HepG2 (cell line): ENCODE data around the gene PRPSAP1. TPM values are rescaled to one million over a fixed set of nuclear protein-coding genes. Genes with fewer than 3 reads are reported as not detected.
A peak's percentile ranks its signal among the peaks of the same experiment; 100 is the strongest.

Source experiments
- ARHGAP35 ChIP-seq: sonication (generic); formaldehyde crosslinking; IDR thresholded peaks from 2 replicates; pipeline ENCODE4 v1.9.0; 2022; ENCODE audit warnings: mild to moderate bottlenecking, inconsistent platforms, moderate library complexity, missing genetic modification reagents, borderline replicate concordance
- CREM ChIP-seq, 2 experiments: sonication (generic) in 1 of 2; formaldehyde crosslinking in 1 of 2; IDR thresholded peaks; 2 replicates each; pipeline versions ENCODE4 v1.4.0 to v1.6.1; 2016 to 2020; ENCODE audit warnings: antibody characterized with exemption in 1 of 2, mild to moderate bottlenecking in 1 of 2, missing genetic modification reagents in 1 of 2
- HES4 ChIP-seq: sonication (generic); formaldehyde crosslinking; IDR thresholded peaks from 2 replicates; pipeline ENCODE4 v1.9.0; 2021; ENCODE audit warnings: mild to moderate bottlenecking, missing genetic modification reagents, borderline replicate concordance
- HNF4A ChIP-seq: sonication (generic); formaldehyde crosslinking; IDR thresholded peaks from 2 replicates; pipeline ENCODE4 v1.4.0; 2020; ENCODE audit warnings: missing genetic modification reagents
- NPAS2 ChIP-seq: sonication (generic); formaldehyde crosslinking; IDR thresholded peaks from 2 replicates; pipeline ENCODE4 v1.8.0; 2022; ENCODE audit warnings: mild to moderate bottlenecking, missing genetic modification reagents, borderline replicate concordance
- RAD51 ChIP-seq: fragments of 450-650 bp; IDR thresholded peaks from 2 replicates; pipeline ENCODE4 v1.6.1; 2016; ENCODE audit warnings: borderline replicate concordance
- SIN3A ChIP-seq: IDR thresholded peaks from 2 replicates; pipeline ENCODE4 v1.6.1; 2011; ENCODE audit warnings: low read depth, mild to moderate bottlenecking, control low read depth, low read length, borderline replicate concordance
- SP140L ChIP-seq: sonication (generic); formaldehyde crosslinking; IDR thresholded peaks from 2 replicates; pipeline ENCODE4 v1.4.0; 2020; ENCODE audit warnings: missing genetic modification reagents, borderline replicate concordance
- SRF ChIP-seq: IDR thresholded peaks from 2 replicates; pipeline ENCODE4 v1.6.1; 2011; ENCODE audit warnings: mild to moderate bottlenecking, low read depth, low read length, moderate library complexity
- TBX3 ChIP-seq: fragments of 450-650 bp; IDR thresholded peaks from 2 replicates; pipeline ENCODE4 v1.6.1; 2017; ENCODE audit warnings: antibody characterized with exemption, mild to moderate bottlenecking, inconsistent platforms, borderline replicate concordance
- ZFP41 ChIP-seq: sonication (generic); formaldehyde crosslinking; IDR thresholded peaks from 2 replicates; pipeline ENCODE4 v1.4.0; 2020; ENCODE audit warnings: mild to moderate bottlenecking, missing genetic modification reagents, borderline replicate concordance
- ZKSCAN1 ChIP-seq: fragments of 150-350 bp; IDR thresholded peaks from 2 replicates; pipeline ENCODE4 v1.6.1; 2014; ENCODE audit warnings: low read length
- ZNF12 ChIP-seq: sonication (generic); formaldehyde crosslinking; IDR thresholded peaks from 2 replicates; pipeline ENCODE4 v1.5.0; 2020; ENCODE audit warnings: missing genetic modification reagents
- ZNF180 ChIP-seq: sonication (generic); formaldehyde crosslinking; IDR thresholded peaks from 2 replicates; pipeline ENCODE4 v1.4.0; 2020; ENCODE audit warnings: low read depth, missing genetic modification reagents, borderline replicate concordance
- ZNF614 ChIP-seq: IDR thresholded peaks from 2 replicates; pipeline ENCODE4 v1.6.1; 2018; ENCODE audit warnings: missing biosample characterization, missing genetic modification reagents, inconsistent platforms, borderline replicate concordance
- ZNF703 ChIP-seq: sonication (generic); formaldehyde crosslinking; IDR thresholded peaks from 2 replicates; pipeline ENCODE4 v1.5.1; 2020; ENCODE audit warnings: missing genetic modification reagents, mild to moderate bottlenecking, moderate library complexity, borderline replicate concordance
- ZNF749 ChIP-seq: sonication (generic); formaldehyde crosslinking; IDR thresholded peaks from 2 replicates; pipeline ENCODE4 v1.8.0; 2022; ENCODE audit warnings: mild to moderate bottlenecking, missing genetic modification reagents, moderate library complexity, borderline replicate concordance
- polyA plus RNA-seq, 8 experiments: library from polyadenylated mRNA; depleted of rRNA in 3 of 8; stranded (reverse) in 7 of 8; unstranded in 1 of 8; fragments of >200 nt; fragmentation: Illumina TruSeq in 4 of 8; extraction: Trizol in 4 of 8; gene quantifications; 2 replicates each; pipeline versions ENCODE4 v1.2.1 to v1.2.3, GENCODE V29; 2011 to 2016; ENCODE audit warnings: low read depth in 4 of 8, missing spikeins in 1 of 8, mixed read lengths in 1 of 8; ENCODE audit not compliant: insufficient read depth in 1 of 8
- total RNA-seq, 5 experiments: library from RNA; depleted of rRNA; stranded (reverse); fragments of >200 nt; fragmentation: Illumina TruSeq; extraction: Trizol; gene quantifications; 2 replicates each; pipeline ENCODE4 v1.2.3, GENCODE V29; 2016; ENCODE audit warnings: low read depth in 1 of 5

The PRPSAP1 gene
- total and polyA plus RNA-seq, 2 of the 13 experiments (the other 11 are each of a cell fraction or from before 2014, with no cell fraction given), result 91.1 to 314 TPM

DNA sequence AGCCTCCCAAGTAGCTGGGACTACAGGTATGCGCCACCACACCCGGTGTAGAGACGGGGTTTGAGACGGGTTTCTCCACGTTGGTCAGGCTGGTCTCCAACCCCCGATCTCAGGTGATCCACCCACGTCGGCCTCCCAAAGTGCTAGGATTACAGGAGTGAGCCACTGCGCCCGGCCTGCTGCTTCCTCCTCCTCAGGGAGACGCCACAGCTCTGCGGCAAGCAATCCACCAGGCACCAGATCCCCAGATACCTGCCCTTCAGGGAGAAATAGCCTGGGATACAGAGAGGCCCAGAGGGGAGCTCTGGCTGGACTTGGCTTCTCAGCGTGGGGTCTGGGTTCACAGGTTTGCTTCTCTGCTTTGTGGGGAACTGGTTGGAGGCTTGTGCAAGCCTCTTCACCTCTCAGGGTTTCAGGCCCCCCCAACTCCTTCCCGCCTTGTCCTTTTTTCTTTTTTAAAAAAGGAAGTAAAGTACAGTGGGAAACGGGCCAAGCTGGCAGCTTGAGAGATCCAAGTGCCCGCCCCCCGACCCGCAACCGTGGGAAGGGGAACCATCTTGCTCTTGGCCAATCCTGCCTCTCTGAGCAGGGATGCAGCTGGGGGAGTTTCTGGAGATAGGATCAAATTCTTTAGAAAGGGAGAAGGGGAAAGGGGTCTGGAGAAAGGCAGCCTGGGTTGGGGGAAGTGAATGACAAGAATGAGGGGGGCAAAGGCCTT lies 28.1 kb upstream of the PRPSAP1 start (continued):
- no peak for TF ChIP-seq ZFP41
- no peak for TF ChIP-seq HNF4A (CRISPR knock-in tag)
- no peak for TF ChIP-seq ZKSCAN1
- peak; percentile 61; the same call in 1 of the 2 replicates for TF ChIP-seq ZNF180 (CRISPR knock-in tag)
- no peak for TF ChIP-seq ZNF614
- no peak for TF ChIP-seq SP140L (CRISPR knock-in tag)
- no peak for TF ChIP-seq ZNF703
- no peak for TF ChIP-seq TBX3
- no peak for TF ChIP-seq CREM (IDR thresholded peaks at IDR 0.05)
- no peak for TF ChIP-seq CREM (CRISPR knock-in tag; IDR thresholded peaks at IDR 0.05)
- no peak for TF ChIP-seq ZNF12 (CRISPR knock-in tag)
- TF ChIP-seq RAD51, result no peak
- TF ChIP-seq ARHGAP35, result no peak
- no peak for TF ChIP-seq NPAS2 (CRISPR knock-in tag)
- TF ChIP-seq SRF, result no peak
- TF ChIP-seq HES4, result no peak
- TF ChIP-seq ZNF749, result no peak
- TF ChIP-seq SIN3A, result no peak
